CD4-positive, alpha-beta T cell (primary cell): ENCODE results near the gene ULK4. TPM values are rescaled to one million over a fixed set of nuclear protein-coding genes. Genes with fewer than 3 reads are reported as not detected.

ENCODE experiments used
- ATAC-seq: fragments of 200-7000 bp; cut with Tn5 transposase; one replicate; pipeline ENCODE4 v1.10.0; 2022; ENCODE audit warnings: mild to moderate bottlenecking; ENCODE audit not compliant: poor library complexity
- CTCF ChIA-PET: fragments of 350-600 bp; sonication (Branson Sonifier 250); formaldehyde crosslinking; loops from one replicate; lab custom pipeline; 2021; ENCODE audit warnings: antibody characterized with exemption, inconsistent platforms; lab: Charles Lee
- POLR2A ChIA-PET: fragments of 350-600 bp; sonication (Branson Sonifier 250); formaldehyde crosslinking; loops from one replicate; lab custom pipeline; 2021; ENCODE audit warnings: antibody characterized with exemption, inconsistent platforms; lab: Charles Lee
- DNase-seq, 14 experiments: peaks; one replicate each; pipeline ENCODE4 v3.0.0-alpha.2; 2013 to 2020; ENCODE audit warnings: mixed read lengths in 2 of 14
- H3K27ac ChIP-seq, 2 donors: one replicate each; pipeline versions ENCODE4 v1.5.1 to v1.7.0; 2013; ENCODE audit warnings: low read length in 2 of 2, low read depth in 1 of 2, mild to moderate bottlenecking in 1 of 2
- H3K27me3 ChIP-seq, 2 experiments: 1 replicate in 1 of 2; 2 replicates in 1 of 2; pipeline versions ENCODE4 v1.6.1 to v1.7.0; 2013; ENCODE audit warnings: low read length in 2 of 2, control low read depth in 1 of 2, mild to moderate bottlenecking in 1 of 2, moderate library complexity in 1 of 2; ENCODE audit not compliant: insufficient read depth in 2 of 2, control insufficient read depth in 1 of 2
- H3K36me3 ChIP-seq: one replicate; pipeline ENCODE4 v1.6.1; 2013; ENCODE audit warnings: low read length, control low read depth; ENCODE audit not compliant: insufficient read depth
- H3K4me1 ChIP-seq: one replicate; pipeline ENCODE4 v1.6.1; 2013; ENCODE audit warnings: low read length, control low read depth; ENCODE audit not compliant: insufficient read depth
- H3K4me3 ChIP-seq: one replicate; pipeline ENCODE4 v1.5.1; 2013; ENCODE audit warnings: mild to moderate bottlenecking, low read length, moderate library complexity
- H3K9me3 ChIP-seq, 2 experiments: 1 replicate in 1 of 2; 2 replicates in 1 of 2; pipeline versions ENCODE4 v1.6.1 to v1.7.0; 2013; ENCODE audit warnings: low read length in 2 of 2, mild to moderate bottlenecking in 2 of 2, control low read depth in 1 of 2, moderate library complexity in 1 of 2; ENCODE audit not compliant: control insufficient read depth in 1 of 2, insufficient read depth in 1 of 2
- H3K27ac Mint-ChIP-seq: one replicate; pipeline ENCODE4 v1.8.0; 2020; ENCODE audit warnings: mixed read lengths
- H3K27me3 Mint-ChIP-seq: one replicate; pipeline ENCODE4 v1.8.0; 2021; ENCODE audit warnings: mixed read lengths
- H3K36me3 Mint-ChIP-seq: one replicate; pipeline ENCODE4 v1.8.0; 2021; ENCODE audit warnings: low read depth, mixed read lengths
- H3K4me1 Mint-ChIP-seq: one replicate; pipeline ENCODE4 v1.8.0; 2021; ENCODE audit warnings: low read depth, mixed read lengths
- H3K4me3 Mint-ChIP-seq: one replicate; pipeline ENCODE4 v1.8.0; 2020; ENCODE audit warnings: mild to moderate bottlenecking, mixed read lengths
- H3K9me3 Mint-ChIP-seq: one replicate; pipeline ENCODE4 v1.8.0; 2020; ENCODE audit warnings: mixed read lengths
- intact Hi-C, 2 experiments: fragments of 100-400 bp; cut with DNase I in 1 of 2; cut with micrococcal nuclease in 1 of 2; formaldehyde crosslinking; loops; one replicate each; pipeline versions ENCODE4 v1.15.1 to v1.9.0; 2023 to 2025; cut with DNase I, micrococcal nuclease
- total RNA-seq, 174 experiments: library from RNA in 2 of 174; stranded (reverse) in 2 of 174; gene quantifications; one replicate each; pipeline ENCODE4 v1.2.3 and lab custom pipeline; 2021 to 2026
- TF ChIP-seq, protein P1 (sequence below): fragments of 200-600 bp; IDR thresholded peaks from one replicate; pipeline ENCODE4 v1.8.0; 2022; ENCODE audit warnings: antibody characterized with exemption, mild to moderate bottlenecking

The ULK4 gene
- total RNA-seq, 2 experiments from 2014 or later, result 23.8 to 28.6 TPM

DNA sequence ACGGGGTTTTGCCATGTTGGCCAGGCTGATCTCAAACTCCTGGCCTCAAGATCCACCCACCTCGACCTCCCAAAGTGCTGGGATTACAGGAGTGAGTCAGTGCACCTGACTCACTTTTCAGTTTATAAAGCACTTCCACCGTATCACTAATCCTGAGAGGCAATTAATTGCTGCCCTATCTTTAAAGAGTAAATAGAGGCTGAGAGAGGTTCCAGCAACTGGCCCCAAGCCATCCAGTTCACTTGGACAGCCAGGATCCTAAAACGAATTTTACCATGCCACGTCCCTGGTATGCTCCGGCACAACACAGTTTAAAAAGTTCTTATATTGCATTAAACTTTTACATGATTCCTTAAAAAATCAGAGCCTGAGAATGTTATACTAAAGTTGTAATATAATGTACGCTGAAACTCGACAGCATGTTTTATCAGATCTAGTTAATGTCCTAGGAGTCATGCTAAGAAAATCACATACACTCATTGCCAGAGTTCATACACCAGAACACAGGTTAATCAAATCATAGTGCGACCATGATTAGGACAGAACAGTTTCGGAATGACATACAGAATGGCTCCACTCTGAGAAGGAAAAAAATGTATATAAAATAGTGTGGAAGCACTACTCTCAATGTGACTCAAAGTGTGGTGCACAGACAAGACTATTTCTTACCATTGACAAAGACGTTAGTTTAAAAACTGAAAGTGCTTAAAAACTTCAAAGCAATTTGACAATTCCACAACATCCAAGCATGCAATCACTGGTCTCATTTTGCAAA is 125.4 kb downstream of the ULK4 start:
- intact Hi-C loops, result no loop called here
- TF ChIP-seq, protein P1, sequence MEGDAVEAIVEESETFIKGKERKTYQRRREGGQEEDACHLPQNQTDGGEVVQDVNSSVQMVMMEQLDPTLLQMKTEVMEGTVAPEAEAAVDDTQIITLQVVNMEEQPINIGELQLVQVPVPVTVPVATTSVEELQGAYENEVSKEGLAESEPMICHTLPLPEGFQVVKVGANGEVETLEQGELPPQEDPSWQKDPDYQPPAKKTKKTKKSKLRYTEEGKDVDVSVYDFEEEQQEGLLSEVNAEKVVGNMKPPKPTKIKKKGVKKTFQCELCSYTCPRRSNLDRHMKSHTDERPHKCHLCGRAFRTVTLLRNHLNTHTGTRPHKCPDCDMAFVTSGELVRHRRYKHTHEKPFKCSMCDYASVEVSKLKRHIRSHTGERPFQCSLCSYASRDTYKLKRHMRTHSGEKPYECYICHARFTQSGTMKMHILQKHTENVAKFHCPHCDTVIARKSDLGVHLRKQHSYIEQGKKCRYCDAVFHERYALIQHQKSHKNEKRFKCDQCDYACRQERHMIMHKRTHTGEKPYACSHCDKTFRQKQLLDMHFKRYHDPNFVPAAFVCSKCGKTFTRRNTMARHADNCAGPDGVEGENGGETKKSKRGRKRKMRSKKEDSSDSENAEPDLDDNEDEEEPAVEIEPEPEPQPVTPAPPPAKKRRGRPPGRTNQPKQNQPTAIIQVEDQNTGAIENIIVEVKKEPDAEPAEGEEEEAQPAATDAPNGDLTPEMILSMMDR, result no peak
- H3K4me3 Mint-ChIP-seq, result no peak overlapping the region
- H3K36me3 Mint-ChIP-seq, result peaks cover 59% of the 10 kb centered on the region
- ATAC-seq (no peak), DNase-seq (no peak)
- H3K27me3 ChIP-seq, result no peaks in the 10 kb centered on the region
- H3K27ac Mint-ChIP-seq, result no peak overlapping the region
- H3K27me3 Mint-ChIP-seq, result no peaks in the 10 kb centered on the region
- H3K9me3 ChIP-seq, result peaks cover 0 to 20% of the 10 kb centered on the region in 2 experiments
- H3K36me3 ChIP-seq, result peaks cover 3% of the 10 kb centered on the region
- H3K4me3 ChIP-seq, result no peak overlapping the region
- no peaks in the 10 kb centered on the region for H3K4me1 ChIP-seq
- POLR2A ChIA-PET, result no interaction called here
- H3K27ac ChIP-seq, result no peak overlapping the region
- CTCF ChIA-PET, result no interaction called here
- H3K4me1 Mint-ChIP-seq, result no peaks in the 10 kb centered on the region
- H3K9me3 Mint-ChIP-seq, result peaks cover 3% of the 10 kb centered on the region

DNA sequence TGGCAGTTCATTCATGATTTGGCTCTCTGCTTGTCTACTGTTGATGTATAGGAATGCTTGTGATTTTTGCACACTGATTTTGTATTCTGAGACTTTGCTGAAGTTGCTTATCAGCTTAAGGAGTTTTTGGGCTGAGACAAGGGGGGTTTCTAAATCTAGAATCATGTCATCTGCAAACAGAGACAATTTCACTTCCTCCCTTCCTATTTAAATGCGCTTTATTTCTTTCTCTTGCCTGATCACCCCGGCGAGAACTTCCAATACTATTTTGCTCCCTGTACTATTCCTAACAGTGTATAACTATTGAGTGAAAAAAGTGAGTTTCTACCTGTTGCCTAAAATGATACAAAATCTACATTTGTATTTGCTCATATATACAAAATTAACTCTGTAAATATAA is 128.3 kb downstream of the ULK4 start:
- H3K27me3 ChIP-seq, result no peaks in the 10 kb centered on the region
- ChIA-PET POLR2A (no interaction called here), CTCF (no interaction called here)
- H3K4me3 Mint-ChIP-seq, result no peak overlapping the region
- no peaks in the 10 kb centered on the region for H3K27me3 Mint-ChIP-seq
- no peak for ATAC-seq
- no peak overlapping the region for H3K4me3 ChIP-seq
- intact Hi-C loops, result no loop called here
- TF ChIP-seq, protein P1, result no peak
- no peaks in the 10 kb centered on the region for H3K4me1 Mint-ChIP-seq
- no peak for DNase-seq
- peaks cover 11% of the 10 kb centered on the region for H3K9me3 Mint-ChIP-seq
- no peak overlapping the region for H3K27ac ChIP-seq
- H3K27ac Mint-ChIP-seq, result no peak overlapping the region
- H3K36me3 ChIP-seq, result peaks cover 3% of the 10 kb centered on the region
- H3K36me3 Mint-ChIP-seq, result peaks cover 66% of the 10 kb centered on the region
- H3K9me3 ChIP-seq, result peaks cover 0 to 5% of the 10 kb centered on the region in 2 experiments
- no peaks in the 10 kb centered on the region for H3K4me1 ChIP-seq

DNA sequence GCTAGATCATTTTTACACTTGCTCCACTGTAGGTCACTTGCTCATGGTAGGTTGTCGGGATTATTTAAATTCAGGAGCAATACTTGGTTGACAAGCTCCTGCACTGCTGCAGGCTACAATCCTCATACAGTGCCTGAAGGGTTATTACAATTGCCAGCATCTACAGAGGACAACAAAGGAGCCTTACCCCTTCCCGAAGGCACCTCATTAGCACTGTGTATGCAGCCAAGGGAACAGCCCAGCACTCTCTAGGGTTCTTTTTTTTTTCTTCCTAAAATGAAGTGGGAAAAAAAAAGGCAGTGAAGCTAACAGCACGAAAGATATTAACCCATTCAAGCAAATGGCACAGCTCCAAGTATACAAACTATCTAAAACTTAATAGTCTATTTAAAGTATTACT is 142.7 kb downstream of the ULK4 start:
- Mint-ChIP-seq H3K27ac (no peak overlapping the region), H3K9me3 (no peaks in the 10 kb centered on the region), H3K27me3 (no peaks in the 10 kb centered on the region), H3K4me3 (no peak overlapping the region), H3K36me3 (peaks cover 63% of the 10 kb centered on the region), H3K4me1 (no peaks in the 10 kb centered on the region)
- TF ChIP-seq, protein P1, result no peak
- Histone ChIP-seq H3K4me3 (no peak overlapping the region), H3K9me3 (peaks cover 0 to 3% of the 10 kb centered on the region in 2 experiments), H3K27ac (no peak overlapping the region), H3K27me3 (no peaks in the 10 kb centered on the region), H3K4me1 (no peaks in the 10 kb centered on the region), H3K36me3 (peaks cover 5% of the 10 kb centered on the region)
- DNase-seq, result no peak
- intact Hi-C loops, result no loop called here
- no peak for ATAC-seq
- ChIA-PET POLR2A (no interaction called here), CTCF (no interaction called here)
